ENCODE measurements around the gene CCDC30.
A peak's percentile ranks its signal among the peaks of the same experiment; 100 is the strongest.

CCDC30 gene

DNA sequence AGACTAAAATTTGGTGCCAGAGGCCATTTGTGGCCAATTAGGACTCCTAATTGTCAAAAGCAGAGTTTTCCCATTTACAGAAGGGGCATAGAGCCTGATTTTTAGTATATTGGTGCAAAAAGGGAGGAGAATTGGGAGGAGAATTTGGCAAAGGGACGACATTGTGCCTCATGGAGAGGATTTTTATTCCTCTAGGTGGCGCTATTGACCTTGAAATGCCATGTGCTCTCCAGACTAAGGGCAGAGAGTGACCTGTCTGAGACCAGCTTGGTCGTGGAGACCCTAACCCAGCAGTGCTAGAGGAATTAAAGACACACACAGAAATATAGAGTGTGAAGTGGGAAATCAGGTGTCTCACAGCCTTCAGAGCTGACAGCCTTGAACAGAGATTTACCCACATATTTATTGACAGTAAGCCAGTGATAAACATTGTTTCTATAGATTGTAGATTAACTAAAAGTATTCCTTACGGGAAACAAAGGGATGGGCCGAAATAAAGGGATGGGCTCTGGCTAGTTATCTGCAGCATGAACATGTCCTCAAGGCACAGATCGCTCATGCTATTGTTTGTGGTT is 48.6 kb downstream of the CCDC30 start:
- TF ChIP-seq RAD21 (IDR thresholded peaks at IDR 0.05; ENCODE audit: low read depth) = peak; percentile 62

DNA sequence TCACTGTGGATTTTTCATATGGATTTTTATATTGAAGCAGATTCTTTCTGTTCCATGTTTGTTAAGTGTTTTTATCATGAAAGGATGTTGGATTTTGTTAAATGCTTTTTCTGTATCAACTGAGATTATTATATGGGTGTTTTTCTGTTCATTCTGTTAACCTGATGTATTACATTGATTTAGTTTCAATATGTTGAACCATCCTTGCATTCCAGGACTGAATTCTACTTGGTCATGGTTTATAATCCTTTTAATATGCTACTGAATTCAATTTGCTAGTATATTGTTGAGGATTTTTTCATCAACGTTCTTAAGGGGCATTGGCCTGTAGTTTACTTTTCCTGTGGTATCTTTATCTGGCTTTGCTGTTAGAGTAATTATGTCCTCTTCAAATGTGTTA is 55.8 kb downstream of the CCDC30 start:
- no peak for TF ChIP-seq RAD21 (IDR thresholded peaks at IDR 0.05; ENCODE audit: low read depth)

DNA sequence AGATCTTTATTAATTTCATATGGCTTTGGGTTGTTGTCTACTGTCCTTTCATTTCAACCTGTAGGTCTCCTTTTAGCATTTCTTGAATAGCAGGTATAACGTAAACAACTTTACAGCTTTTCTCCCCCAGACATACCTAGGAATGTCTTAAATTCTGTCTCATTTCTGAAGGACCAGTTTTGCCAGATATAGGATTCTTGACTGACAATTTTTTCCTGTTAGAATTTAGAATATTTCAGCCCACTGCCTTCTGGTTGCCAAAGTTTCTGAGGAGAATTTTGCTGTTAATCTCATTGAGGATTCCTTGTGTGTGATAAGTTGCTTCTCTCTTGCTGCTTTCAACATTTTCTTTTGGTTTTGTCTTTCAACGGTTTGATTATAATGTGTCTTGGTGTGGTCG is 60.1 kb downstream of the CCDC30 start:
- TF ChIP-seq EGR1 (IDR thresholded peaks at IDR 0.05) (no peak), FOXM1 (IDR thresholded peaks at IDR 0.05; ENCODE audit: borderline replicate concordance, low read depth) (no peak), NFIC (IDR thresholded peaks at IDR 0.05) (no peak), TCF12 (IDR thresholded peaks at IDR 0.05; ENCODE audit: low read depth) (no peak), EP300 (IDR thresholded peaks at IDR 0.05; ENCODE audit: borderline replicate concordance) (no peak), YY1 (IDR thresholded peaks at IDR 0.05; ENCODE audit: low read depth) (no peak), CEBPB (IDR thresholded peaks at IDR 0.05) (no peak), RAD21 (IDR thresholded peaks at IDR 0.05; ENCODE audit: low read depth) (no peak), TEAD4 (IDR thresholded peaks at IDR 0.05) (no peak), TAF1 (IDR thresholded peaks at IDR 0.05; ENCODE audit: low read depth) (no peak), CREB1 (IDR thresholded peaks at IDR 0.05; ENCODE audit: low read depth) (no peak), ZBTB7A (IDR thresholded peaks at IDR 0.05; ENCODE audit: low read depth) (no peak)
- TF ChIP-seq, protein P1, sequence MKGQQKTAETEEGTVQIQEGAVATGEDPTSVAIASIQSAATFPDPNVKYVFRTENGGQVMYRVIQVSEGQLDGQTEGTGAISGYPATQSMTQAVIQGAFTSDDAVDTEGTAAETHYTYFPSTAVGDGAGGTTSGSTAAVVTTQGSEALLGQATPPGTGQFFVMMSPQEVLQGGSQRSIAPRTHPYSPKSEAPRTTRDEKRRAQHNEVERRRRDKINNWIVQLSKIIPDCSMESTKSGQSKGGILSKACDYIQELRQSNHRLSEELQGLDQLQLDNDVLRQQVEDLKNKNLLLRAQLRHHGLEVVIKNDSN (IDR thresholded peaks at IDR 0.05) = no peak
- TF ChIP-seq, protein P2, sequence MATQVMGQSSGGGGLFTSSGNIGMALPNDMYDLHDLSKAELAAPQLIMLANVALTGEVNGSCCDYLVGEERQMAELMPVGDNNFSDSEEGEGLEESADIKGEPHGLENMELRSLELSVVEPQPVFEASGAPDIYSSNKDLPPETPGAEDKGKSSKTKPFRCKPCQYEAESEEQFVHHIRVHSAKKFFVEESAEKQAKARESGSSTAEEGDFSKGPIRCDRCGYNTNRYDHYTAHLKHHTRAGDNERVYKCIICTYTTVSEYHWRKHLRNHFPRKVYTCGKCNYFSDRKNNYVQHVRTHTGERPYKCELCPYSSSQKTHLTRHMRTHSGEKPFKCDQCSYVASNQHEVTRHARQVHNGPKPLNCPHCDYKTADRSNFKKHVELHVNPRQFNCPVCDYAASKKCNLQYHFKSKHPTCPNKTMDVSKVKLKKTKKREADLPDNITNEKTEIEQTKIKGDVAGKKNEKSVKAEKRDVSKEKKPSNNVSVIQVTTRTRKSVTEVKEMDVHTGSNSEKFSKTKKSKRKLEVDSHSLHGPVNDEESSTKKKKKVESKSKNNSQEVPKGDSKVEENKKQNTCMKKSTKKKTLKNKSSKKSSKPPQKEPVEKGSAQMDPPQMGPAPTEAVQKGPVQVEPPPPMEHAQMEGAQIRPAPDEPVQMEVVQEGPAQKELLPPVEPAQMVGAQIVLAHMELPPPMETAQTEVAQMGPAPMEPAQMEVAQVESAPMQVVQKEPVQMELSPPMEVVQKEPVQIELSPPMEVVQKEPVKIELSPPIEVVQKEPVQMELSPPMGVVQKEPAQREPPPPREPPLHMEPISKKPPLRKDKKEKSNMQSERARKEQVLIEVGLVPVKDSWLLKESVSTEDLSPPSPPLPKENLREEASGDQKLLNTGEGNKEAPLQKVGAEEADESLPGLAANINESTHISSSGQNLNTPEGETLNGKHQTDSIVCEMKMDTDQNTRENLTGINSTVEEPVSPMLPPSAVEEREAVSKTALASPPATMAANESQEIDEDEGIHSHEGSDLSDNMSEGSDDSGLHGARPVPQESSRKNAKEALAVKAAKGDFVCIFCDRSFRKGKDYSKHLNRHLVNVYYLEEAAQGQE (IDR thresholded peaks at IDR 0.05; ENCODE audit: low read depth) = no peak
- TF ChIP-seq, protein P3, sequence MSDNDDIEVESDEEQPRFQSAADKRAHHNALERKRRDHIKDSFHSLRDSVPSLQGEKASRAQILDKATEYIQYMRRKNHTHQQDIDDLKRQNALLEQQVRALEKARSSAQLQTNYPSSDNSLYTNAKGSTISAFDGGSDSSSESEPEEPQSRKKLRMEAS (IDR thresholded peaks at IDR 0.05) = no peak

DNA sequence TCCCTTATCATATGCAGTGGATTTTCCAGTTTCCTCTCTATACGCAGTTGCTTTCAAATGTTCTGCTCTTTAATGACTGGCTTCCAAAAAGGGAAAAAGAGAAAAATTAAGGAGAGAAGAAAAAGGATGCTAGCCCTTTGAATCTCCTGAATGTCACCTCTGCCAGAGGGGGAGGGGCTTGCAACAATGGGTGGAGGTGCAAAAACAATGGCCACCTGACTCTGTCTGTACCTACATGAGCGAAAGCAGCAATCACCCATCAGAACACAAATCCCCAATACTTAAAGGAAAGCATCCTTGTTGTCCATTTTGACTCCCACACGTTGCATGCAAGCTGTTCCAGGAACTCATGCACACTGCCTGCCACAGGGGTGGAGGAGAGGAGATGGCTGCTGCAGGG is 61.2 kb downstream of the CCDC30 start:
- TF ChIP-seq YY1 (IDR thresholded peaks at IDR 0.05; ENCODE audit: low read depth) (no peak), CEBPB (IDR thresholded peaks at IDR 0.05) (no peak), EGR1 (IDR thresholded peaks at IDR 0.05) (no peak), TAF1 (IDR thresholded peaks at IDR 0.05; ENCODE audit: low read depth) (no peak), FOXM1 (IDR thresholded peaks at IDR 0.05; ENCODE audit: borderline replicate concordance, low read depth) (no peak), NFIC (IDR thresholded peaks at IDR 0.05) (no peak), EP300 (IDR thresholded peaks at IDR 0.05; ENCODE audit: borderline replicate concordance) (no peak), TEAD4 (IDR thresholded peaks at IDR 0.05) (no peak), ZBTB7A (IDR thresholded peaks at IDR 0.05; ENCODE audit: low read depth) (no peak), TCF12 (IDR thresholded peaks at IDR 0.05; ENCODE audit: low read depth) (no peak), CREB1 (IDR thresholded peaks at IDR 0.05; ENCODE audit: low read depth) (no peak), RAD21 (IDR thresholded peaks at IDR 0.05; ENCODE audit: low read depth) (no peak)
- TF ChIP-seq, protein P3 (IDR thresholded peaks at IDR 0.05) = no peak
- TF ChIP-seq, protein P1 (IDR thresholded peaks at IDR 0.05) = no peak
- TF ChIP-seq, protein P2 (IDR thresholded peaks at IDR 0.05; ENCODE audit: low read depth) = no peak

DNA sequence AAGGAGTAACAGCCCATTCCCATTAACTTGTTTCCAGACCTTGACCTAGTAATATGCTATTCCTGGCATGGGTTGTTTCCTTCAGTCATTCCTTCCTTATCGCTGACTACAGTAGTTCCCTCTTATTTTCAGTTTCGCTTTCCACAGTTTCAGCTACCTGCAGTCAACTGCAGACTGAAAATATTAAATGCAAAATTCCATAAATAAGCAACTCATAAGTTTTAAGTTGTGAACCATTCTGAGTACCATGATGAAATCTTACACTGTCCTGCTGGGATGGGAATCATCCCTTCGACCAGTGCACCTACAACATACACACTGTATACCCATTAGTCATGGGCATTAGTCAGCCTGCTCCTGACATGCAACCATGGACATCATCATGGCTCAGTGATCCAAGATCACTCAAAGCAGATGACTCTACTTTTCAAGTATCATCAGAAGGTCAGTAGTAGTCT is 66.7 kb downstream of the CCDC30 start:
- TF ChIP-seq CREB1 (IDR thresholded peaks at IDR 0.05; ENCODE audit: low read depth) (no peak), TCF12 (IDR thresholded peaks at IDR 0.05; ENCODE audit: low read depth) (no peak), ZBTB7A (IDR thresholded peaks at IDR 0.05; ENCODE audit: low read depth) (no peak), TEAD4 (IDR thresholded peaks at IDR 0.05) (no peak), TAF1 (IDR thresholded peaks at IDR 0.05; ENCODE audit: low read depth) (no peak), RAD21 (IDR thresholded peaks at IDR 0.05; ENCODE audit: low read depth) (no peak), NFIC (IDR thresholded peaks at IDR 0.05) (no peak), CEBPB (IDR thresholded peaks at IDR 0.05) (no peak), EGR1 (IDR thresholded peaks at IDR 0.05) (no peak), FOXM1 (IDR thresholded peaks at IDR 0.05; ENCODE audit: borderline replicate concordance, low read depth) (no peak), YY1 (IDR thresholded peaks at IDR 0.05; ENCODE audit: low read depth) (no peak), EP300 (IDR thresholded peaks at IDR 0.05; ENCODE audit: borderline replicate concordance) (no peak)
- TF ChIP-seq, protein P2 (IDR thresholded peaks at IDR 0.05; ENCODE audit: low read depth) = no peak
- TF ChIP-seq, protein P1 (IDR thresholded peaks at IDR 0.05) = no peak
- TF ChIP-seq, protein P3 (IDR thresholded peaks at IDR 0.05) = no peak

Data from Ishikawa (cell line).